ENCODE data around the gene POLR3A.

Gene POLR3A

GRCh38 chr10:77984986-77985385, 44.3 kb downstream of the POLR3A start:
- H3K4me1 ChIP-seq (ENCODE audit: control insufficient read depth, insufficient read depth, low read length): no peaks in the 10 kb centered on the region
- H3K36me3 ChIP-seq (ENCODE audit: control insufficient read depth, insufficient read depth, low read length): peaks cover 64% of the 10 kb centered on the region
- H3K27me3 ChIP-seq (ENCODE audit: control insufficient read depth, insufficient read depth, low read length): no peaks in the 10 kb centered on the region
- no peak overlapping the region for H3K4me3 ChIP-seq (ENCODE audit: low read depth, low read length)
- no peaks in the 10 kb centered on the region for H3K9me3 ChIP-seq (ENCODE audit: control insufficient read depth, insufficient read depth, low read length)
- H3K9ac ChIP-seq (ENCODE audit: low read depth, low read length): no peak overlapping the region

GRCh38 chr10:77983384-77984341, 45.7 kb downstream of the POLR3A start:
- H3K9me3 ChIP-seq (ENCODE audit: control insufficient read depth, insufficient read depth, low read length): no peaks in the 10 kb centered on the region
- H3K36me3 ChIP-seq (ENCODE audit: control insufficient read depth, insufficient read depth, low read length): peaks cover 65% of the 10 kb centered on the region
- no peaks in the 10 kb centered on the region for H3K4me1 ChIP-seq (ENCODE audit: control insufficient read depth, insufficient read depth, low read length)
- H3K27me3 ChIP-seq (ENCODE audit: control insufficient read depth, insufficient read depth, low read length): no peaks in the 10 kb centered on the region
- H3K9ac ChIP-seq (ENCODE audit: low read depth, low read length): no peak overlapping the region
- no peak overlapping the region for H3K4me3 ChIP-seq (ENCODE audit: low read depth, low read length)

- Histone ChIP-seq H3K36me3 (ENCODE audit: control insufficient read depth, insufficient read depth, low read length) (peaks cover 69% of the 10 kb centered on the region), H3K9me3 (ENCODE audit: control insufficient read depth, insufficient read depth, low read length) (no peaks in the 10 kb centered on the region), H3K4me1 (ENCODE audit: control insufficient read depth, insufficient read depth, low read length) (no peaks in the 10 kb centered on the region), H3K4me3 (ENCODE audit: low read depth, low read length) (no peak overlapping the region), H3K27me3 (ENCODE audit: control insufficient read depth, insufficient read depth, low read length) (no peaks in the 10 kb centered on the region), H3K9ac (ENCODE audit: low read depth, low read length) (no peak overlapping the region)
Observed at GRCh38 chr10:77981281-77981680, 48.0 kb downstream of the POLR3A start.

GRCh38 chr10:77979221-77979620, 50.1 kb downstream of the POLR3A start:
- Histone ChIP-seq H3K27me3 (ENCODE audit: control insufficient read depth, insufficient read depth, low read length) (no peaks in the 10 kb centered on the region), H3K4me3 (ENCODE audit: low read depth, low read length) (no peak overlapping the region), H3K4me1 (ENCODE audit: control insufficient read depth, insufficient read depth, low read length) (no peaks in the 10 kb centered on the region), H3K9ac (ENCODE audit: low read depth, low read length) (no peak overlapping the region), H3K9me3 (ENCODE audit: control insufficient read depth, insufficient read depth, low read length) (no peaks in the 10 kb centered on the region), H3K36me3 (ENCODE audit: control insufficient read depth, insufficient read depth, low read length) (peaks cover 56% of the 10 kb centered on the region)

- Histone ChIP-seq H3K9me3 (ENCODE audit: control insufficient read depth, insufficient read depth, low read length) (no peaks in the 10 kb centered on the region), H3K9ac (ENCODE audit: low read depth, low read length) (no peak overlapping the region), H3K27me3 (ENCODE audit: control insufficient read depth, insufficient read depth, low read length) (no peaks in the 10 kb centered on the region), H3K4me3 (ENCODE audit: low read depth, low read length) (no peak overlapping the region), H3K36me3 (ENCODE audit: control insufficient read depth, insufficient read depth, low read length) (peaks cover 49% of the 10 kb centered on the region), H3K4me1 (ENCODE audit: control insufficient read depth, insufficient read depth, low read length) (no peaks in the 10 kb centered on the region)
Observed at GRCh38 chr10:77978360-77978759, 51.0 kb downstream of the POLR3A start.

GRCh38 chr10:77977934-77978333, 51.4 kb downstream of the POLR3A start:
- Histone ChIP-seq H3K9ac (ENCODE audit: low read depth, low read length) (no peak overlapping the region), H3K27me3 (ENCODE audit: control insufficient read depth, insufficient read depth, low read length) (no peaks in the 10 kb centered on the region), H3K4me3 (ENCODE audit: low read depth, low read length) (no peak overlapping the region), H3K9me3 (ENCODE audit: control insufficient read depth, insufficient read depth, low read length) (no peaks in the 10 kb centered on the region), H3K4me1 (ENCODE audit: control insufficient read depth, insufficient read depth, low read length) (no peaks in the 10 kb centered on the region), H3K36me3 (ENCODE audit: control insufficient read depth, insufficient read depth, low read length) (peaks cover 45% of the 10 kb centered on the region)

- peaks cover 37% of the 10 kb centered on the region for H3K36me3 ChIP-seq (ENCODE audit: control insufficient read depth, insufficient read depth, low read length)
Observed at GRCh38 chr10:77977016-77977415, 52.3 kb downstream of the POLR3A start.

GRCh38 chr10:77975086-77975666, 54.1 kb downstream of the POLR3A start:
- H3K9ac ChIP-seq (ENCODE audit: low read depth, low read length): no peak overlapping the region
- no peak overlapping the region for H3K4me3 ChIP-seq (ENCODE audit: low read depth, low read length)
- H3K4me1 ChIP-seq (ENCODE audit: control insufficient read depth, insufficient read depth, low read length): no peaks in the 10 kb centered on the region
- H3K36me3 ChIP-seq (ENCODE audit: control insufficient read depth, insufficient read depth, low read length): peaks cover 26% of the 10 kb centered on the region
- H3K9me3 ChIP-seq (ENCODE audit: control insufficient read depth, insufficient read depth, low read length): no peaks in the 10 kb centered on the region
- H3K27me3 ChIP-seq (ENCODE audit: control insufficient read depth, insufficient read depth, low read length): no peaks in the 10 kb centered on the region

More at GRCh38 chr10:77977016-77977415, 52.3 kb downstream of the POLR3A start:
- Histone ChIP-seq H3K4me3 (ENCODE audit: low read depth, low read length) (no peak overlapping the region), H3K9ac (ENCODE audit: low read depth, low read length) (no peak overlapping the region), H3K4me1 (ENCODE audit: control insufficient read depth, insufficient read depth, low read length) (no peaks in the 10 kb centered on the region), H3K27me3 (ENCODE audit: control insufficient read depth, insufficient read depth, low read length) (no peaks in the 10 kb centered on the region), H3K9me3 (ENCODE audit: control insufficient read depth, insufficient read depth, low read length) (no peaks in the 10 kb centered on the region)

GRCh38 chr10:77974396-77975074, 54.8 kb downstream of the POLR3A start:
- H3K4me3 ChIP-seq (ENCODE audit: low read depth, low read length): no peak overlapping the region
- H3K4me1 ChIP-seq (ENCODE audit: control insufficient read depth, insufficient read depth, low read length): no peaks in the 10 kb centered on the region
- no peaks in the 10 kb centered on the region for H3K9me3 ChIP-seq (ENCODE audit: control insufficient read depth, insufficient read depth, low read length)
- H3K9ac ChIP-seq (ENCODE audit: low read depth, low read length): no peak overlapping the region
- peaks cover 20% of the 10 kb centered on the region for H3K36me3 ChIP-seq (ENCODE audit: control insufficient read depth, insufficient read depth, low read length)
- no peaks in the 10 kb centered on the region for H3K27me3 ChIP-seq (ENCODE audit: control insufficient read depth, insufficient read depth, low read length)

GRCh38 chr10:77973276-77973675, 56.0 kb downstream of the POLR3A start:
- Histone ChIP-seq H3K36me3 (ENCODE audit: control insufficient read depth, insufficient read depth, low read length) (peaks cover 13% of the 10 kb centered on the region), H3K27me3 (ENCODE audit: control insufficient read depth, insufficient read depth, low read length) (no peaks in the 10 kb centered on the region), H3K9me3 (ENCODE audit: control insufficient read depth, insufficient read depth, low read length) (no peaks in the 10 kb centered on the region), H3K9ac (ENCODE audit: low read depth, low read length) (no peak overlapping the region), H3K4me3 (ENCODE audit: low read depth, low read length) (no peak overlapping the region), H3K4me1 (ENCODE audit: control insufficient read depth, insufficient read depth, low read length) (no peaks in the 10 kb centered on the region)

GRCh38 chr10:77972148-77972547, 57.2 kb downstream of the POLR3A start:
- Histone ChIP-seq H3K4me3 (ENCODE audit: low read depth, low read length) (no peak overlapping the region), H3K9ac (ENCODE audit: low read depth, low read length) (no peak overlapping the region), H3K27me3 (ENCODE audit: control insufficient read depth, insufficient read depth, low read length) (no peaks in the 10 kb centered on the region), H3K4me1 (ENCODE audit: control insufficient read depth, insufficient read depth, low read length) (no peaks in the 10 kb centered on the region), H3K9me3 (ENCODE audit: control insufficient read depth, insufficient read depth, low read length) (no peaks in the 10 kb centered on the region), H3K36me3 (ENCODE audit: control insufficient read depth, insufficient read depth, low read length) (peaks cover 3% of the 10 kb centered on the region)
